Endothelial cell (in vitro differentiated cells): ENCODE data around the gene SAMD3. TPM values are rescaled to one million over a fixed set of nuclear protein-coding genes. Genes with fewer than 3 reads are reported as not detected.
"Not testable (repeated sequence)": the region's sequence is repeated elsewhere in the genome, so short reads cannot be mapped to it uniquely, and the experiment has no call there.

Experiments used
- DNase-seq: peaks from one replicate; pipeline ENCODE4 v3.0.0; 2021; ENCODE audit warnings: low spot score
- H3K27ac Mint-ChIP-seq: one replicate; pipeline ENCODE4 v1.8.0; 2021; ENCODE audit warnings: mixed read lengths, inconsistent platforms; ENCODE audit not compliant: unreplicated experiment
- H3K27me3 Mint-ChIP-seq: one replicate; pipeline ENCODE4 v1.8.0; 2021; ENCODE audit warnings: mild to moderate bottlenecking, moderate library complexity, mixed read lengths, inconsistent platforms; ENCODE audit not compliant: unreplicated experiment
- H3K36me3 Mint-ChIP-seq: one replicate; pipeline ENCODE4 v1.8.0; 2021; ENCODE audit warnings: mild to moderate bottlenecking, low read depth, mixed read lengths, inconsistent platforms; ENCODE audit not compliant: unreplicated experiment
- H3K4me1 Mint-ChIP-seq: one replicate; pipeline ENCODE4 v1.8.0; 2021; ENCODE audit warnings: mild to moderate bottlenecking, mixed read lengths, inconsistent platforms; ENCODE audit not compliant: unreplicated experiment
- H3K4me3 Mint-ChIP-seq: one replicate; pipeline ENCODE4 v1.8.0; 2021; ENCODE audit warnings: mild to moderate bottlenecking, mixed read lengths, inconsistent platforms; ENCODE audit not compliant: unreplicated experiment
- H3K9me3 Mint-ChIP-seq: one replicate; pipeline ENCODE4 v1.8.0; 2021; ENCODE audit warnings: mixed read lengths, inconsistent platforms; ENCODE audit not compliant: unreplicated experiment
- CTCF ChIP-seq: fragments of 200-600 bp; sonication (generic); IDR thresholded peaks from one replicate; pipeline ENCODE4 v1.5.0; 2021; ENCODE audit warnings: antibody characterized with exemption; ENCODE audit not compliant: unreplicated experiment
- total RNA-seq: library from RNA; stranded (reverse); fragmentation: NEBNext Ultra II Directional; extraction: Animal tissue kit (Norgen Biotek cat#: 25700); gene quantifications from one replicate; pipeline ENCODE4 v1.2.1, GENCODE V29; 2021; ENCODE audit not compliant: unreplicated experiment

The SAMD3 gene
- total RNA-seq, 1 donor from 2014 or later = 1.0 TPM

- H3K4me3 Mint-ChIP-seq = no peak overlapping the region
- H3K9me3 Mint-ChIP-seq = no peaks in the 10 kb centered on the region
- no peak for TF ChIP-seq CTCF
- H3K4me1 Mint-ChIP-seq = peaks cover 5% of the 10 kb centered on the region
- no peaks in the 10 kb centered on the region for H3K36me3 Mint-ChIP-seq
- no peak overlapping the region for H3K27ac Mint-ChIP-seq
- H3K27me3 Mint-ChIP-seq = peaks cover 2% of the 10 kb centered on the region
- no peak for DNase-seq
Measured at GRCh38 chr6:130183271-130184222, 39.2 kb downstream of the SAMD3 start.

GRCh38 chr6:130182466-130182865, 40.3 kb downstream of the SAMD3 start:
- Mint-ChIP-seq H3K27me3 (peaks cover 2% of the 10 kb centered on the region), H3K36me3 (no peaks in the 10 kb centered on the region)

GRCh38 chr6:130178692-130179091, 44.1 kb downstream of the SAMD3 start:
- Mint-ChIP-seq H3K9me3 (no peaks in the 10 kb centered on the region), H3K36me3 (no peaks in the 10 kb centered on the region), H3K27me3 (peaks cover 2% of the 10 kb centered on the region), H3K4me3 (no peak overlapping the region), H3K4me1 (peaks cover 2% of the 10 kb centered on the region), H3K27ac (no peak overlapping the region)
- no peak for TF ChIP-seq CTCF
- no peak for DNase-seq

More at GRCh38 chr6:130182466-130182865, 40.3 kb downstream of the SAMD3 start:
- Mint-ChIP-seq H3K4me1 (peaks cover 2% of the 10 kb centered on the region), H3K27ac (no peak overlapping the region), H3K9me3 (no peaks in the 10 kb centered on the region), H3K4me3 (no peak overlapping the region)
- DNase-seq = no peak
- no peak for TF ChIP-seq CTCF

GRCh38 chr6:130176378-130176777, 46.4 kb downstream of the SAMD3 start:
- Mint-ChIP-seq H3K4me1 (peaks cover 2% of the 10 kb centered on the region), H3K36me3 (peaks cover 5% of the 10 kb centered on the region), H3K9me3 (no peaks in the 10 kb centered on the region), H3K27ac (no peak overlapping the region), H3K4me3 (no peak overlapping the region), H3K27me3 (peaks cover 2% of the 10 kb centered on the region)
- TF ChIP-seq CTCF = no peak
- no peak for DNase-seq

GRCh38 chr6:130173377-130174004, 49.3 kb downstream of the SAMD3 start:
- H3K27me3 Mint-ChIP-seq, H3K4me3 Mint-ChIP-seq, H3K4me1 Mint-ChIP-seq, H3K36me3 Mint-ChIP-seq, DNase-seq, H3K9me3 Mint-ChIP-seq, H3K27ac Mint-ChIP-seq: not testable (repeated sequence)

GRCh38 chr6:130170160-130170559, 52.6 kb downstream of the SAMD3 start:
- not testable (repeated sequence) for H3K27me3 Mint-ChIP-seq, H3K9me3 Mint-ChIP-seq, DNase-seq, H3K4me1 Mint-ChIP-seq, H3K36me3 Mint-ChIP-seq, H3K27ac Mint-ChIP-seq, H3K4me3 Mint-ChIP-seq
